Subcutaneous abdominal adipose tissue (tissue), 5 donors: ENCODE results near the gene NET1.

Source experiments
- H3K27ac ChIP-seq: one replicate; pipeline ENCODE4 v1.7.0; 2013; ENCODE audit warnings: low read depth, mild to moderate bottlenecking, inconsistent platforms, low read length, moderate library complexity
- H3K27me3 ChIP-seq, 5 donors: one replicate each; pipeline ENCODE4 v1.7.0; 2013; ENCODE audit warnings: low read length in 5 of 5, inconsistent platforms in 1 of 5; ENCODE audit not compliant: control insufficient read depth in 5 of 5, insufficient read depth in 4 of 5
- H3K36me3 ChIP-seq, 5 donors: one replicate each; pipeline ENCODE4 v1.7.0; 2013; ENCODE audit warnings: low read length in 5 of 5; ENCODE audit not compliant: control insufficient read depth in 5 of 5, insufficient read depth in 5 of 5
- H3K4me1 ChIP-seq, 5 donors: one replicate each; pipeline ENCODE4 v1.7.0; 2013; ENCODE audit warnings: low read length in 5 of 5, mild to moderate bottlenecking in 3 of 5, moderate library complexity in 1 of 5; ENCODE audit not compliant: control insufficient read depth in 5 of 5, insufficient read depth in 5 of 5
- H3K4me3 ChIP-seq, 5 donors: one replicate each; pipeline ENCODE4 v1.7.0; 2013; ENCODE audit warnings: low read length in 5 of 5, low read depth in 1 of 5
- H3K9ac ChIP-seq, 5 donors: one replicate each; pipeline ENCODE4 v1.7.0; 2013; ENCODE audit warnings: low read length in 5 of 5, mild to moderate bottlenecking in 4 of 5, moderate library complexity in 3 of 5
- H3K9me3 ChIP-seq, 5 donors: one replicate each; pipeline ENCODE4 v1.7.0; 2013; ENCODE audit warnings: low read length in 5 of 5; ENCODE audit not compliant: control insufficient read depth in 5 of 5
- donor health status: healthy.
- donor health status: healthy.
- donor health status: healthy.
- donor health status: healthy.
- donor health status: healthy.

Gene NET1

GRCh38 chr10:5506751-5507648 lies 94.6 kb downstream of the NET1 start:
- H3K9me3 ChIP-seq = no peaks in the 10 kb centered on the region
- H3K27ac ChIP-seq = no peak overlapping the region
- H3K4me1 ChIP-seq = peaks cover 0 to 6% (median 4%) of the 10 kb centered on the region in 5 donors
- no peaks in the 10 kb centered on the region for H3K36me3 ChIP-seq
- H3K4me3 ChIP-seq = no peak overlapping the region
- H3K9ac ChIP-seq = no peak overlapping the region
- no peaks in the 10 kb centered on the region for H3K27me3 ChIP-seq

- peaks cover 0 to 6% (median 4%) of the 10 kb centered on the region in 5 donors for H3K4me1 ChIP-seq
- no peak overlapping the region for H3K4me3 ChIP-seq
- H3K9ac ChIP-seq = no peak overlapping the region
- no peaks in the 10 kb centered on the region for H3K27me3 ChIP-seq
- no peaks in the 10 kb centered on the region for H3K9me3 ChIP-seq
- H3K36me3 ChIP-seq = no peaks in the 10 kb centered on the region
- H3K27ac ChIP-seq = no peak overlapping the region
Measured at GRCh38 chr10:5507649-5508131, 95.3 kb downstream of the NET1 start.

GRCh38 chr10:5508161-5508604 lies 95.8 kb downstream of the NET1 start:
- Histone ChIP-seq H3K4me1 (peaks cover 0 to 6% (median 4%) of the 10 kb centered on the region in 5 donors), H3K9me3 (no peaks in the 10 kb centered on the region), H3K36me3 (no peaks in the 10 kb centered on the region), H3K27ac (no peak overlapping the region), H3K4me3 (no peak overlapping the region), H3K27me3 (no peaks in the 10 kb centered on the region), H3K9ac (no peak overlapping the region)
